ENCODE results near the gene SPSB3.
"Not testable (repeated sequence)": the region's sequence is repeated elsewhere in the genome, so short reads cannot be mapped to it uniquely, and the experiment has no call there.

SPSB3 gene

GRCh38 chr16:1741553-1742165, 40.7 kb downstream of the SPSB3 start:
- Mint-ChIP-seq H3K9me3 (no peaks in the 10 kb centered on the region), H3K27ac (ENCODE audit: low read depth) (peak overlapping the region; percentile 55), H3K4me1 (no peaks in the 10 kb centered on the region), H3K27me3 (no peaks in the 10 kb centered on the region), H3K36me3 (ENCODE audit: insufficient read depth) (peaks cover 9% of the 10 kb centered on the region), H3K4me3 (no peak overlapping the region)
- no peak for DNase-seq (ENCODE audit: low spot score in 2 of 2)
- no peak for ATAC-seq (replicated peaks; ENCODE audit: extremely low read depth, poor library complexity, severe bottlenecking)

DNA sequence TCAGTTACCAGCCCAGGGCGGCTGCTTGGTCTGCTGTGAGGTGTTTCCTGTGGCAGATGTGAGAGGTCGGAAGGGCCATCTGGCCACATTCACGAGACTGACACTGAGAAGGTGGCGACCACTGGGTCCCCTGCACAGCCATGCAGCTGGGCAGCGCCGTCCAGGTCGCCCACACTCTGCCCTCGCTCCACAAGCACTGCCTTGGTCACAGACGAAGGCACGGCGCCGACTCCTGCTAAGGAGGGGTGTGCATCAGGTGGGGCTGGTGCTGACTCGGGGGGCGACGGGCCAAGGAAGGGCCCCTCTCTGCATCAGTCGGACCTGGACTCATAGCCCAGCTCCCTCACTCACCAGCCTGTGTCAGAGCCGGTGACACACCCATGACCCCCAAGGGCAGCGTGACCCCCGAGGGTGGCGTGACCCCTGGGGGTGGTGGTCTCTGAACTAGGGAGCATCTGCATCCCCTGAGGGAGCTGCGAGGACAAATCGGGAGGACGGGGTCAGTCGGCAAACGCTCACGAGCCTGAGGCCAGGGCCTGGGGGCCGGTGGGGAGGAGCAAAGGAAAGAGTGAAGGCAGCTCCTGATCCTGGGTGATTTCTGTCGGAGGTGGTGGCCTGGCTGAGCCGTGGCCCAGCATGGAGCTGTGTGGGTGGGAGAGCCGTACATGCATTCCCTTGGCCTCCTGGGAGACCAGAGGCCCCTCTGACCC, 41.4 kb downstream of the SPSB3 start:
- H3K4me1 Mint-ChIP-seq = no peaks in the 10 kb centered on the region
- no peaks in the 10 kb centered on the region for H3K27me3 Mint-ChIP-seq
- H3K9me3 Mint-ChIP-seq = no peaks in the 10 kb centered on the region
- H3K36me3 Mint-ChIP-seq (ENCODE audit: insufficient read depth) = peaks cover 9% of the 10 kb centered on the region
- H3K4me3 Mint-ChIP-seq = no peak overlapping the region
- ATAC-seq (replicated peaks; ENCODE audit: extremely low read depth, poor library complexity, severe bottlenecking) (no peak), DNase-seq (ENCODE audit: low spot score in 2 of 2) (no peak)
- H3K27ac Mint-ChIP-seq (ENCODE audit: low read depth) = no peak overlapping the region

GRCh38 chr16:1740234-1740633, 42.1 kb downstream of the SPSB3 start:
- DNase-seq (ENCODE audit: low spot score in 2 of 2) = no peak
- H3K27ac Mint-ChIP-seq (ENCODE audit: low read depth) = no peak overlapping the region
- H3K9me3 Mint-ChIP-seq = no peaks in the 10 kb centered on the region
- no peak overlapping the region for H3K4me3 Mint-ChIP-seq
- H3K27me3 Mint-ChIP-seq = no peaks in the 10 kb centered on the region
- H3K36me3 Mint-ChIP-seq (ENCODE audit: insufficient read depth) = peaks cover 7% of the 10 kb centered on the region
- ATAC-seq (replicated peaks; ENCODE audit: extremely low read depth, poor library complexity, severe bottlenecking) = no peak
- no peaks in the 10 kb centered on the region for H3K4me1 Mint-ChIP-seq

- Mint-ChIP-seq H3K4me1 (no peaks in the 10 kb centered on the region), H3K9me3 (no peaks in the 10 kb centered on the region), H3K27ac (ENCODE audit: low read depth) (no peak overlapping the region), H3K27me3 (no peaks in the 10 kb centered on the region), H3K36me3 (ENCODE audit: insufficient read depth) (peaks cover 6% of the 10 kb centered on the region), H3K4me3 (no peak overlapping the region)
- no peak for DNase-seq (ENCODE audit: low spot score in 2 of 2)
- ATAC-seq (replicated peaks; ENCODE audit: extremely low read depth, poor library complexity, severe bottlenecking) = no peak
Observed at GRCh38 chr16:1734816-1735215, 47.6 kb downstream of the SPSB3 start.

DNA sequence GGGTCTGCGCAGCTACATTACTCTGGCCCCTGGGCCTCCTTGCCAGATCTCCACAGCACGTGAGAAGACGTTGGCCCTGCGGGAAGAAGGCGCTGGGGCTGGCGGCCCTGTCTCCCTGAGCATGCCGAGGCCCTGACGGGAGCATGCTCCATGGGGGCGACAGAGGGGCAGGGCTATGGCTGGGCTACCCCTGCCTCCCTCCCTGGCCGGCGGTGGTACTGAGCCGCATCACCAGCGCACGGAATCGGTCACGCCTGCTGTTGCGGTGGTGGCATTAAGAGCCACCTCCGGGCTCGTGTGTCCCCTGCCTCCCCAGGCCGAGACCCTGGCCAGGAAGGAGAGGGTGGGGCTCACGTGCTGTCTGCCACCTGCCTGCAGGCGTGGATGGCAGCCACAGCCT, 48.2 kb downstream of the SPSB3 start:
- H3K4me3 Mint-ChIP-seq = no peak overlapping the region
- H3K27me3 Mint-ChIP-seq = no peaks in the 10 kb centered on the region
- no peak for ATAC-seq (replicated peaks; ENCODE audit: extremely low read depth, poor library complexity, severe bottlenecking)
- H3K36me3 Mint-ChIP-seq (ENCODE audit: insufficient read depth) = peaks cover 7% of the 10 kb centered on the region
- no peak overlapping the region for H3K27ac Mint-ChIP-seq (ENCODE audit: low read depth)
- H3K9me3 Mint-ChIP-seq = no peaks in the 10 kb centered on the region
- DNase-seq (ENCODE audit: low spot score in 2 of 2) = no peak
- no peaks in the 10 kb centered on the region for H3K4me1 Mint-ChIP-seq

DNA sequence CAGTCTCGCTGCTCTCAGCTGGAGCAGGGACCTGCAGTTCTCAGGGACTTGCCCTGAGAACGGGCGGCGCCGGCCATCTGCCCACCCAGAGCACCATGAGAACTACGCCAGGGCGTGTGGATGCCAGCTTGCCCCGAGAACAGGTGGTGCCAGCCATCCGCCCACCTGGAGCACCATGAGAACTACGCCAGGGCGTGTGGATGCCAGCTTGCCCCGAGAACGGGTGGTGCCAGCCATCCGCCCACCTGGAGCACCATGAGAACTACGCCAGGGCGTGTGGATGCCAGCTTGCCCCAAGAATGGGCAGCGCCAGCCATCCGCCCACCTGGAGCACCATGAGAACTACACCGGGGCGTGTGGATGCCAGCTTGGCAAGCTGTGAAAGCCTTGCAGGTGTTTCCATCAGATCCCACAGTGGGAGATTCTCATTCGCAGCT, 49.8 kb downstream of the SPSB3 start:
- DNase-seq (ENCODE audit: low spot score in 2 of 2); ATAC-seq (replicated peaks; ENCODE audit: extremely low read depth, poor library complexity, severe bottlenecking); H3K27ac Mint-ChIP-seq (ENCODE audit: low read depth); H3K4me1 Mint-ChIP-seq; H3K4me3 Mint-ChIP-seq; H3K9me3 Mint-ChIP-seq; H3K27me3 Mint-ChIP-seq: not testable (repeated sequence)
- peaks cover 11% of the 10 kb centered on the region for H3K36me3 Mint-ChIP-seq (ENCODE audit: insufficient read depth)

- DNase-seq (ENCODE audit: low spot score in 2 of 2) (no peak), ATAC-seq (replicated peaks; ENCODE audit: extremely low read depth, poor library complexity, severe bottlenecking) (no peak)
- Mint-ChIP-seq H3K4me3 (no peak overlapping the region), H3K27ac (ENCODE audit: low read depth) (no peak overlapping the region), H3K9me3 (no peaks in the 10 kb centered on the region), H3K36me3 (ENCODE audit: insufficient read depth) (peaks cover 11% of the 10 kb centered on the region), H3K4me1 (peaks cover 3% of the 10 kb centered on the region), H3K27me3 (no peaks in the 10 kb centered on the region)
Observed at GRCh38 chr16:1732071-1732470, 50.3 kb downstream of the SPSB3 start.

- ATAC-seq (replicated peaks; ENCODE audit: extremely low read depth, poor library complexity, severe bottlenecking) (no peak), DNase-seq (ENCODE audit: low spot score in 2 of 2) (no peak)
- Mint-ChIP-seq H3K36me3 (ENCODE audit: insufficient read depth) (peaks cover 15% of the 10 kb centered on the region), H3K4me1 (peaks cover 8% of the 10 kb centered on the region), H3K27me3 (no peaks in the 10 kb centered on the region), H3K9me3 (no peaks in the 10 kb centered on the region), H3K4me3 (no peak overlapping the region), H3K27ac (ENCODE audit: low read depth) (peak overlapping the region; percentile 53)
Observed at GRCh38 chr16:1731603-1732002, 50.8 kb downstream of the SPSB3 start.

GRCh38 chr16:1731073-1731472, 51.3 kb downstream of the SPSB3 start:
- DNase-seq (ENCODE audit: low spot score in 2 of 2) = no peak
- Mint-ChIP-seq H3K4me3 (no peak overlapping the region), H3K36me3 (ENCODE audit: insufficient read depth) (peaks cover 15% of the 10 kb centered on the region), H3K4me1 (peaks cover 8% of the 10 kb centered on the region), H3K27ac (ENCODE audit: low read depth) (peak overlapping the region; percentile 53), H3K27me3 (no peaks in the 10 kb centered on the region), H3K9me3 (no peaks in the 10 kb centered on the region)
- no peak for ATAC-seq (replicated peaks; ENCODE audit: extremely low read depth, poor library complexity, severe bottlenecking)

GRCh38 chr16:1729445-1729844, 52.9 kb downstream of the SPSB3 start:
- H3K9me3 Mint-ChIP-seq = no peaks in the 10 kb centered on the region
- H3K27ac Mint-ChIP-seq (ENCODE audit: low read depth) = no peak overlapping the region
- H3K36me3 Mint-ChIP-seq (ENCODE audit: insufficient read depth) = peaks cover 13% of the 10 kb centered on the region
- no peaks in the 10 kb centered on the region for H3K27me3 Mint-ChIP-seq
- no peak overlapping the region for H3K4me3 Mint-ChIP-seq
- no peak for ATAC-seq (replicated peaks; ENCODE audit: extremely low read depth, poor library complexity, severe bottlenecking)
- peaks cover 8% of the 10 kb centered on the region for H3K4me1 Mint-ChIP-seq
- no peak for DNase-seq (ENCODE audit: low spot score in 2 of 2)

- peaks cover 8% of the 10 kb centered on the region for H3K4me1 Mint-ChIP-seq
Observed at GRCh38 chr16:1729026-1729425, 53.3 kb downstream of the SPSB3 start.

DNA sequence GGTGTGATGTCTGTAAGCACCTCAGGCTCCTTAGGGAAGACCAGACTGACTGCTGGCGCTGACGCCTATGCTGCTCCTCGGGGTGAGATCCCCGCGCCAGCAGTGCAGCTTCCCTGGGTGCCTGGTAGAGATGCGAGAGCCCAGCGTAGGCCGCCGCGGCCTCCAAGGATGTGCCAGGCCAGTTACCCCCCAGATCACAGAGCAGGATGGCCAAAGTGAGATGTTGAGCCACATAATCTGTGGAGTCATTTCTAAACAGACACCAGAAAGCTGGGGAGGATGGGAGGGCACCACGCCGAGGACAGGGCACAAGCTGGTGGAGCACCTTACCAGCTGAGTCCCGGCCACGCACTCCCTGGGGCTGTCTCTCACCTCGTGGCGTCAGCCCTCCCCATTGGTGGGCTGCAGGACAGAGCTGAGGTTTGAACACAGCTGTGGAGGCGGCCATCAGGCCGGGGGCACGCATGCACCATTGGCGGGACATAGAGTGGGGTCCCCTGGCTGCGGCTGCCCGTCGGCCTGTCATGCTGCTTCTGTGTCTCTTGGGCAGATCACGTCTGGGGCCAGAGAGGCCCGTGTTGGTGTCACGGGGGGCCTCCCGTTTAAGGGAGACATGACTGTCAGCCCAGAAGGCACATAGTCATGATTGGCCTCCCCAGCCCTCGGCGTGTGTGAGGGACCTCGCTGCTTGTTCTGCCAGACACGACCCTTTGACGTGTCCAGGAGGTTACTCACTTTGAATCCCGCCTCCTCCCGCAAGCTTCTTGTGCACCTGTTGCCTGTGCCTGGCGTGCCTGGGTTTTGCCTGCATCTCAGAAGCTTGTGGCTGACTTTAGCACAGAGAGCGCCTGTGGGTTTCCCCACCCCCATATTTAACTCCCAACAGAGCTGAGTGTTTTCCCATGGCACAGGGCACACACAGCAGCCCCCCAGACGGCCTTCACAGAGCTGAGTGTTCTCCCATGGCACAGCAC, 54.4 kb downstream of the SPSB3 start:
- Mint-ChIP-seq H3K27ac (ENCODE audit: low read depth) (no peak overlapping the region), H3K36me3 (ENCODE audit: insufficient read depth) (peaks cover 13% of the 10 kb centered on the region), H3K4me1 (peaks cover 15% of the 10 kb centered on the region), H3K4me3 (no peak overlapping the region), H3K9me3 (no peaks in the 10 kb centered on the region), H3K27me3 (no peaks in the 10 kb centered on the region)
- DNase-seq (ENCODE audit: low spot score in 2 of 2) (no peak), ATAC-seq (replicated peaks; ENCODE audit: extremely low read depth, poor library complexity, severe bottlenecking) (no peak)

More at GRCh38 chr16:1729026-1729425, 53.3 kb downstream of the SPSB3 start:
- H3K27ac Mint-ChIP-seq (ENCODE audit: low read depth) = no peak overlapping the region
- H3K4me3 Mint-ChIP-seq = no peak overlapping the region
- DNase-seq (ENCODE audit: low spot score in 2 of 2) = no peak
- peaks cover 13% of the 10 kb centered on the region for H3K36me3 Mint-ChIP-seq (ENCODE audit: insufficient read depth)
- ATAC-seq (replicated peaks; ENCODE audit: extremely low read depth, poor library complexity, severe bottlenecking) = no peak
- H3K9me3 Mint-ChIP-seq = no peaks in the 10 kb centered on the region
- no peaks in the 10 kb centered on the region for H3K27me3 Mint-ChIP-seq

Measured in central memory CD8-positive, alpha-beta T cell (primary cell).